Measurements from ENCODE around the gene NADSYN1. TPM values are rescaled to one million over a fixed set of nuclear protein-coding genes. Genes with fewer than 3 reads are reported as not detected.

NADSYN1 gene
- total and polyA plus RNA-seq, 2 donors (not counting 1 experiment from before 2014, with no cell fraction given), result 22.0 to 81.7 TPM

DNA sequence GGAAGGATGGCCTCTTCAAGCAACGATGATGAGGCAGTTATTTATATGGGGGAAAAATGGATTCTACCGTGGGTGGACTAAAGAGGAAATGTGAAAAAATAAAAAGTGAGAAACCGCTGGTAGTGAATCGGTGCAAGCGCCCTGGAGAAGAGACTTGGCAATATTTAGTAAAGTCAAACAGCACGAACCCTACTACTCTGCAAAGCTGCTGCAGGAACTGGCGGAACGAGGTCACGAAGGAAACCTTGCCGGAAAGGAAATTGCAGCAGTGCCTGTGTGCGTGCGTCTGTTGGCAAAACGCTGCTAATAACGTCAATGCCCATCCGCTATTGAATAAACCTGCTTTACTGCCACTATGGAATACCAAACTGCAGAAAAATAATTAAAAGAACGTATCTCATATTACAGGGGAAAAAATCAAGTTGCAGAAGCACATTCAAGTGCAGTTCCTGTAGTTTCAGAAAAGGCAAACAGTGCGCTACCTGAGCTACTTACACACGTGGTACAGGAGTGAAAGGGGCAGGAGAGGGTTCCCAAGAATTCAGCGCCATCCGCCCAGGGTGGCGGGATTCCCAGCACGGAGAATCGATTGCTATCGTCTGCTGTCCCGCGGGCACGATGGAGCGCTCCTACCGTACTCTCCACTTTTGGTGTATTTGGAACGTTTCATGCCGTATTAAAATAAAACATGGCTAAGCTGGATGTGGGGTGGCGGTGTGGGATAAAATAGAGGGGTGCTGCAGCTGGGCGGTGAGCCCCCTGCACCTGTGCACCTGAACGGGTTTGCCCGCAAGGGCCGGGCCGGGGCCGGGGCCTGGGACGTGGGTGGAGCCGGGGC is 585 bp upstream of the NADSYN1 start:
- Histone ChIP-seq H3K9ac (ENCODE audit: insufficient read depth, low read length) (no peak overlapping the region), H2AFZ (ENCODE audit: low read length) (peak overlapping the region; percentile 73), H3K27ac (ENCODE audit: insufficient read depth, low read length) (peak overlapping the region; percentile 17), H4K20me1 (ENCODE audit: control insufficient read depth, extremely low read depth, insufficient read depth, low read length) (no peaks in the 10 kb centered on the region), H3K9me3 (ENCODE audit: control insufficient read depth, insufficient read depth, low read depth, low read length) (no peaks in the 10 kb centered on the region), H3K4me1 (ENCODE audit: control insufficient read depth, extremely low read depth, insufficient read depth, low read length) (peaks cover 3% of the 10 kb centered on the region), H3K36me3 (ENCODE audit: control insufficient read depth, insufficient read depth, low read length) (peaks cover 7% of the 10 kb centered on the region), H3K79me2 (ENCODE audit: control insufficient read depth, insufficient read depth, low read length) (peaks cover 14% of the 10 kb centered on the region), H3K27me3 (ENCODE audit: control insufficient read depth, insufficient read depth, low read length) (no peaks in the 10 kb centered on the region), H3K4me2 (ENCODE audit: extremely low read depth, insufficient read depth, low read length) (peak overlapping the region; percentile 94), H3K4me3 (replicated peaks in 1 of 4; ENCODE audit: control extremely low read depth in 1 of 4, insufficient read depth in 1 of 4, low read depth in 3 of 4, low read length in 4 of 4) (peak overlapping the region; percentile 58 to 83 (median 76))
- TF ChIP-seq EZH2 (IDR thresholded peaks at IDR 0.05; ENCODE audit: low read length, missing control alignments) (no peak), CTCF (conservative IDR thresholded peaks at IDR 0.05 in 1 of 2, IDR thresholded peaks at IDR 0.05 in 1 of 2; ENCODE audit: low read depth in 1 of 2, low read length in 2 of 2) (no peak)
- peak; percentile 33 to 65 for DNase-seq (ENCODE audit: low read depth in 2 of 2)

GRCh38 chr11:71453918-71454304 is 908 bp downstream of the NADSYN1 start:
- Histone ChIP-seq H4K20me1 (ENCODE audit: control insufficient read depth, extremely low read depth, insufficient read depth, low read length) (no peaks in the 10 kb centered on the region), H3K9ac (ENCODE audit: insufficient read depth, low read length) (no peak overlapping the region), H3K4me2 (ENCODE audit: extremely low read depth, insufficient read depth, low read length) (peak overlapping the region; percentile 93), H3K27me3 (ENCODE audit: control insufficient read depth, insufficient read depth, low read length) (no peaks in the 10 kb centered on the region), H3K9me3 (ENCODE audit: control insufficient read depth, insufficient read depth, low read depth, low read length) (no peaks in the 10 kb centered on the region), H3K4me3 (replicated peaks in 1 of 4; ENCODE audit: control extremely low read depth in 1 of 4, insufficient read depth in 1 of 4, low read depth in 3 of 4, low read length in 4 of 4) (peak overlapping the region; percentile 58 to 95 (median 84)), H3K36me3 (ENCODE audit: control insufficient read depth, insufficient read depth, low read length) (peaks cover 16% of the 10 kb centered on the region), H3K27ac (ENCODE audit: insufficient read depth, low read length) (peak overlapping the region; percentile 44), H3K4me1 (ENCODE audit: control insufficient read depth, extremely low read depth, insufficient read depth, low read length) (no peaks in the 10 kb centered on the region), H3K79me2 (ENCODE audit: control insufficient read depth, insufficient read depth, low read length) (peaks cover 10% of the 10 kb centered on the region), H2AFZ (ENCODE audit: low read length) (no peak overlapping the region)
- no peak for DNase-seq (ENCODE audit: low read depth in 2 of 2)
- TF ChIP-seq EZH2 (IDR thresholded peaks at IDR 0.05; ENCODE audit: low read length, missing control alignments) (no peak), CTCF (conservative IDR thresholded peaks at IDR 0.05 in 1 of 2, IDR thresholded peaks at IDR 0.05 in 1 of 2; ENCODE audit: low read depth in 1 of 2, low read length in 2 of 2) (no peak)

GRCh38 chr11:71454470-71455113 is 1.6 kb downstream of the NADSYN1 start:
- Histone ChIP-seq H3K4me1 (ENCODE audit: control insufficient read depth, extremely low read depth, insufficient read depth, low read length) (no peaks in the 10 kb centered on the region), H3K4me3 (replicated peaks in 1 of 4; ENCODE audit: control extremely low read depth in 1 of 4, insufficient read depth in 1 of 4, low read depth in 3 of 4, low read length in 4 of 4) (peak overlapping the region in 1 of 4 experiments; percentile 22), H4K20me1 (ENCODE audit: control insufficient read depth, extremely low read depth, insufficient read depth, low read length) (no peaks in the 10 kb centered on the region), H3K27me3 (ENCODE audit: control insufficient read depth, insufficient read depth, low read length) (no peaks in the 10 kb centered on the region), H3K27ac (ENCODE audit: insufficient read depth, low read length) (no peak overlapping the region), H3K36me3 (ENCODE audit: control insufficient read depth, insufficient read depth, low read length) (peaks cover 19% of the 10 kb centered on the region), H3K9me3 (ENCODE audit: control insufficient read depth, insufficient read depth, low read depth, low read length) (no peaks in the 10 kb centered on the region), H3K4me2 (ENCODE audit: extremely low read depth, insufficient read depth, low read length) (no peak overlapping the region), H2AFZ (ENCODE audit: low read length) (no peak overlapping the region), H3K79me2 (ENCODE audit: control insufficient read depth, insufficient read depth, low read length) (peaks cover 9% of the 10 kb centered on the region), H3K9ac (ENCODE audit: insufficient read depth, low read length) (no peak overlapping the region)
- no peak for DNase-seq (ENCODE audit: low read depth in 2 of 2)
- TF ChIP-seq EZH2 (IDR thresholded peaks at IDR 0.05; ENCODE audit: low read length, missing control alignments), result no peak

Measured in fibroblast of lung (primary cell).